HG02973 (cell line): ENCODE data around the gene FAM237A.

Source experiments
- ATAC-seq: cut with Tn5 transposase; IDR thresholded peaks from one replicate; pipeline ENCODE4 v1.9.1; 2021; ENCODE audit warnings: moderate library complexity; ENCODE audit not compliant: unreplicated experiment

The FAM237A gene

DNA sequence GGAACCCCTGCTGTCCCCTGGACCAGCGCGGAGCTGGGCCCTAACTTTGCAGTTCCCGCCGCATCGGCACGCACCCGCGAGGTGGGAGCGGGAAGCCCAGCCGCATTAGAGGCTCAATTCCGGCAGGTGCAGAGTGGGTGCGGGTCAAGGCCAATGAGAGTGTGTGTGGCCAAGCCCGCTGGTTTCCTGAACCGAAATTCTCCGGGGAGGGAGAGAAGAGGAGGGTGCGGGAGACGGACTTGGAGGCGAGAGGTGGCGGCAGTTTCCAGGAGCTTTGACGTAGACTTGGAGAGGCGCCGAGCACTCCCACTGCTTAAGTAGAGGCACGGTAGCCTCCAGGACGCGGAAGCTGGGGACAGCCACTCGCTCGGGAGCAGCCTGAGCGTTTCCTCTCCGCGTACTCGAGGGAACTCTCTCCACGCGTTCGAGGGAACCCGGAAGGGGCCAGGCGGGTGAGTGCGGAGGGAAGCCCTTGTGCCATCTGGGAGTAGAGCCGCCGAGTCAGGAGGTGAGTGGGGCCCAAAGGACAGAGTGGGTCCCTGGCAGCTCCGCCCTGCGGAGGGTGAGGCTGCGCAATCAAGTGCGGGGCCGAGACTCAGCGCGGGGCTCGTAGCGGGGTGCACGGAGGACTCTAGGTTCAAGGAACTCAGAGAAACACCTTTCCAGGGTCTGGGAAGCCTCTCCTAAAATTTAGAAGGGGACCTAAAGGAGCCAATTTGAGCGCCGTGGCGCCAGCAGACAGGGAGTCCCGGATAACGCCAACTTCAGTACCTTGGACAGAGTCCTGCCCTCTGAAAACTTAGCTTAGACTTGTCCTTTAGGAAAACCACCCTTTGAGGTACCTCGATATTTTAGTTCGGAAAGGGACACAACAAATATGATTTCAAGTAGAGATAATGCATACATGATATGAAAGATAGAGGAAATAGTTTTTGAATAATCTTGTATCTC is at the start of gene FAM237A:
TSS of gene FAM237A (plus strand) at position 413 of the 951 bp plus-strand sequence. CDS start 1,750 bp downstream, outside the sequence.
- ATAC-seq, result no peak

GRCh38 chr2:206597717-206598218 is 44.5 kb upstream of the FAM237A start:
- ATAC-seq, result no peak

GRCh38 chr2:206603243-206603642 is 39.0 kb upstream of the FAM237A start:
- no peak for ATAC-seq

GRCh38 chr2:206610451-206610850 is 31.8 kb upstream of the FAM237A start:
- ATAC-seq, result no peak

GRCh38 chr2:206611191-206611590 is 31.1 kb upstream of the FAM237A start:
- no peak for ATAC-seq

- no peak for ATAC-seq
Observed at GRCh38 chr2:206611736-206612135, 30.6 kb upstream of the FAM237A start.

GRCh38 chr2:206614811-206615210 is 27.5 kb upstream of the FAM237A start:
- no peak for ATAC-seq

GRCh38 chr2:206615417-206616089 is 26.7 kb upstream of the FAM237A start:
- no peak for ATAC-seq

DNA sequence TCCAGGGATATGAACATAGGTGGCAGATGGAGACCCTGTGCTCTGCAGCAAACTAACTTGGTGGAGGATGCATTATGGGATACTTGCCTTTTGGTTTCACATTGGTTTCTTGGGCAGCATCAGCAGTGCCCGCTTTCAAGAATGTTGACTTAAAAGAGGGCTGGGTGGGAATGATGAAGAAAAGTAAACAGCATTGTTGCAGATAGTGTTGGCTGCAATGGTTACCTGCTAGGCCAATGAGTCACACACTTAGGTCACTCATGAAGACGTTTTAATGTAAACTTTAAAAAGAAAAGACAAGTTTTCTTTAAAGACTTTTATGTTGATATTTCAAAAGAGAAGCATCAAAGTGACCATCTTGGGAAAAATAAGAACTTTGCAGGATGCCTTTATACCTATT is 26.1 kb upstream of the FAM237A start:
- no peak for ATAC-seq

- ATAC-seq, result no peak
Observed at GRCh38 chr2:206619011-206619410, 23.3 kb upstream of the FAM237A start.

- ATAC-seq, result no peak
Observed at GRCh38 chr2:206626108-206626507, 16.2 kb upstream of the FAM237A start.

DNA sequence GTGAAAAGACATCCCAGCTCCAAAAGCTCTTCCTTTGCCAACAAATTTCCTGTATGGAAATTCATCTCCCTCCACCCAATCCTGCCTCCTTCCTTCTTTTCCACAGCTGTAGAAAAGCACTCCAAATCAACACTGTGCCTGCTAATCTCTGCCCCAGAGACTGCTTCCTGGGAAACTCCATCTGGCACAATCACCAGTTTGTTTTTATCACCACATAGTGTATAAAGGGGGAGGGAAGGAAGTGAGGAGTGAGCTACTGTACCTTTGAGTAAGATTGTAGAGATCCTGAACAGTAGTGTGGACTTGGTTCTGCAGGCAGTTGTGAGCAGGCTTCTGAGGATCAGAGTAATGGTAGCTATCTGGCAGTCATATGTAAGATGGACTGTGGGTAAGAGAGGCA is 14.7 kb upstream of the FAM237A start:
- no peak for ATAC-seq

- ATAC-seq, result no peak
Observed at GRCh38 chr2:206631340-206631739, 10.9 kb upstream of the FAM237A start.

DNA sequence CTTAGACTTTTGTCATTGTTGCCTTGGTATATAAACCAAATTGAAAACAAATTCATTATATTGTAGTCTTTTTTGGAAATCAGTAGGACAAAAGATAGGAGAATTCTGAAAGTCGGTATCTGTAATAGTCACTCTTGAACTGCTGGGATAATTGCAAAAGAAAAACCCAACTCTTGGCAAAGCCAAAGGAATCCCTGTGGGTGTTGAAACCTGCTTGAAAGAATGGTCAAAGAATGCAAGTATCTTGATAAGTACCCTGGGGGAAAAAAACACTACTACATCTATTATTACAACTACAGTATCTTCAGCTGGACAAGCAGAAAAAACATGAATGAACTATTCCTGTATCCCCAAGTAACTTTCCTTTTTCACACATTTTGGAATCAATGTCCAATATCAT is 7.3 kb upstream of the FAM237A start:
- ATAC-seq, result no peak

DNA sequence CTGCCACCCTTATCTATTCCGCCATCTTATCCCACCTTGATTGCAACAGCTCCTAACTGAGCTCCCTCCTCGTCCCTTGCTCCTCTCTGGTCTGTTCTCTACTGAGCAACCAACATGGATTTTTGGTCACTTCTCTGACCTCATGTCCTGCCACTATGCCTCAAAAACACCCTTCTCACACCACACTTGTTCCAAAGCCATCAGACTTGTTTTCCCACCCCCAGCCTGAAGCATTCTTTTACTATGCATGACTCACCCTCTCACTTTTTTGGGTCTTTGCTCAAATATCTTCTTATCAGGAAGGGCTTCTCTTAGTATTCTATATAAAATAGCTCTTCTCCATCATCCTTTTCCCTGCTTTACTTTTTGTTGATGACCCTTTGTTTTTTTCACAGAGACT is 2.7 kb upstream of the FAM237A start:
- ATAC-seq, result no peak

- ATAC-seq, result no peak
Observed at GRCh38 chr2:206641226-206641625, 1.1 kb upstream of the FAM237A start.

DNA sequence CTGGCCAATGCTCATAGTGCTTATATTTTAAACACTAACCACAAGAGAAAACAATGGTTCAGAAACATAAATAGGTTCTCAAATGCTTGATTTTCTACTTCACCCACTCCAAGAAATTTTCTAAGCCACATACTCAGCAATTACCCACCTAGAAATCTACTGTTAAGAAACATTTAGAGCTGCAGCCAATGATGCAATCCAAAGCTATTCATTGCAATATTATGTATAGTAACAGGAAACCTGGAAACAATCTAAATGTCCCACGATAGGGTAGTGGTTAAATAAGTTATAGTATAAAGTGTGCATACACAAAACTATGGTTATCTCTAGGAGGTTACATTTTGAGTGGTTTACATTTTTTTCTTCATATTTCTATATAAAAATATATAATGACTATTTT is 5.7 kb downstream of the FAM237A start:
- ATAC-seq, result no peak

- no peak for ATAC-seq
Observed at GRCh38 chr2:206657087-206657486, 14.8 kb downstream of the FAM237A start.

DNA sequence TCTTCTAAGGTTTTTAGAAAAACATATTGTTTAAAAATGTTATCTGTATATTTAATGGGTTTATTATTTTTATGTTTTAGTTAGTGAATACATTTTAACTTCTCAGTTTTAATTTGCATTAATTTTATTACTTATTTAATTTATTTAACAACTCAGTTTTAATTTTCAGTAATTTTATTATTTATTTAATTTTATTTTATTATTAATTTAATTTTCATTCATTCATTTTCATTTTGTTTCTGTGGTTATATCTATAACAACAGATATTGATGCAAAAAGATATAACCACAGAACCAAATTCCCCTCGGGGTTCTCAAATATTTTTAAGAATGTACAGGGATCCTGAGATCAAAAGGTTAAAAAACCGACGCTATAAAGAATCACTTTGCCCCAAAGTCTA is 23.0 kb downstream of the FAM237A start:
- no peak for ATAC-seq

- ATAC-seq, result no peak
Observed at GRCh38 chr2:206670531-206671319, 28.4 kb downstream of the FAM237A start.

- ATAC-seq, result no peak
Observed at GRCh38 chr2:206683546-206683945, 41.3 kb downstream of the FAM237A start.
